Spleen (tissue), 7 donors: ENCODE data around the gene CAMTA1.

Experiments
- CTCF ChIP-seq, 11 experiments: fragments of 200-600 bp in 7 of 11; fragments of 450-650 bp in 4 of 11; sonication (generic) in 4 of 11; IDR thresholded peaks in 8 of 11; conservative IDR thresholded peaks in 3 of 11; 1 replicate in 7 of 11; 2 replicates in 4 of 11; pipeline versions ENCODE4 v1.4.0 to v1.8.0; 2016 to 2021; ENCODE audit warnings: antibody characterized with exemption in 11 of 11, inconsistent platforms in 4 of 11, mild to moderate bottlenecking in 1 of 11
- POLR2A ChIP-seq, 3 donors: fragments of 450-650 bp; IDR thresholded peaks; one replicate each; pipeline ENCODE4 v1.5.1; 2017; ENCODE audit warnings: antibody characterized with exemption in 3 of 3, mild to moderate bottlenecking in 1 of 3
- donor health status: DM: no; HTN: no; CAD: no; lungs with moderate emphysema.
- donor health status: DM: no; HTN: no; CAD: no.
- donor health status: DM: no; HTN: no; CAD: no.

GRCh38 chr1:7675431-7676273 lies 890.4 kb downstream of the CAMTA1 start:
- TF ChIP-seq POLR2A (IDR thresholded peaks at IDR 0.05) (no peak), CTCF (IDR thresholded peaks at IDR 0.05 in 8 of 11, conservative IDR thresholded peaks at IDR 0.05 in 3 of 11) (no peak)
